Measurements from ENCODE around the gene FAM83G. TPM values are rescaled to one million over a fixed set of nuclear protein-coding genes. Genes with fewer than 3 reads are reported as not detected.

FAM83G gene
- total RNA-seq, 1 experiment from 2014 or later = 38.7 TPM

GRCh38 chr17:18986541-18987229 is 17.9 kb downstream of the FAM83G start:
- Mint-ChIP-seq H3K27ac (no peak overlapping the region; a peak in 2 of 7 replicates), H3K9me3 (no peaks in the 10 kb centered on the region), H3K27me3 (ENCODE audit: low read depth) (no peaks in the 10 kb centered on the region), H3K36me3 (ENCODE audit: insufficient read depth in 1 of 3, low read depth in 3 of 3) (peaks cover 7 to 36% (median 30%) of the 10 kb centered on the region in 3 experiments; a peak in 6 of 7 replicates), H3K4me3 (no peak overlapping the region), H3K4me1 (peaks cover 3 to 5% of the 10 kb centered on the region in 2 experiments; a peak in 3 of 4 replicates)
- Histone ChIP-seq H4K91ac (ENCODE audit: insufficient read length, low read depth, low read length) (no peak overlapping the region), H3K79me2 (ENCODE audit: insufficient read depth, low read length) (no peaks in the 10 kb centered on the region), H3K56ac (ENCODE audit: insufficient read length, low read depth, low read length) (no peak overlapping the region), H3K23ac (ENCODE audit: insufficient read length, low read depth, low read length) (no peak overlapping the region), H2BK5ac (ENCODE audit: insufficient read length, low read length) (no peak overlapping the region), H2AK5ac (ENCODE audit: insufficient read length, low read length) (no peak overlapping the region), H3K18ac (ENCODE audit: insufficient read length, low read depth, low read length) (no peak overlapping the region), H4K5ac (ENCODE audit: insufficient read length, low read depth, low read length) (no peak overlapping the region), H3K4me1 (ENCODE audit: insufficient read depth, low read length) (no peaks in the 10 kb centered on the region), H3K9me3 (ENCODE audit: control insufficient read depth, low read depth, low read length) (no peaks in the 10 kb centered on the region), H2BK120ac (ENCODE audit: low read depth, low read length, poor library complexity, severe bottlenecking) (no peak overlapping the region), H3K4me2 (ENCODE audit: insufficient read depth, insufficient read length, low read length) (no peak overlapping the region), H2BK15ac (ENCODE audit: low read depth, low read length) (no peak overlapping the region), H2BK12ac (ENCODE audit: insufficient read length, low read depth, low read length) (no peak overlapping the region), H4K20me1 (ENCODE audit: control insufficient read depth, insufficient read depth, insufficient read length) (no peaks in the 10 kb centered on the region), H3K27me3 (ENCODE audit: insufficient read depth, low read length) (no peaks in the 10 kb centered on the region), H3T11ph (ENCODE audit: low read length) (no peak overlapping the region), H3K23me2 (ENCODE audit: insufficient read length, low read depth, low read length, poor library complexity, severe bottlenecking) (no peaks in the 10 kb centered on the region), H2AFZ (ENCODE audit: low read length) (no peak overlapping the region), H3K79me1 (ENCODE audit: insufficient read depth, low read depth, low read length, poor library complexity, severe bottlenecking) (no peaks in the 10 kb centered on the region), H2BK20ac (ENCODE audit: low read depth, low read length, poor library complexity, severe bottlenecking) (no peak overlapping the region), H3K14ac (ENCODE audit: insufficient read depth, low read length) (no peak overlapping the region), H3K27ac (ENCODE audit: insufficient read length, low read depth, low read length) (no peak overlapping the region), H3K4ac (ENCODE audit: low read depth, low read length) (no peak overlapping the region), H3K9ac (ENCODE audit: extremely low read depth, insufficient read length, low read length) (no peak overlapping the region), H4K8ac (replicated peaks; ENCODE audit: insufficient read length, low read depth, low read length) (no peak overlapping the region)
- no CpG with 5 or more reads among the region's 21 CpGs for WGBS (ENCODE audit: extremely low coverage, insufficient read length, low lambda C conversion rate)
- TF ChIP-seq, protein P1, sequence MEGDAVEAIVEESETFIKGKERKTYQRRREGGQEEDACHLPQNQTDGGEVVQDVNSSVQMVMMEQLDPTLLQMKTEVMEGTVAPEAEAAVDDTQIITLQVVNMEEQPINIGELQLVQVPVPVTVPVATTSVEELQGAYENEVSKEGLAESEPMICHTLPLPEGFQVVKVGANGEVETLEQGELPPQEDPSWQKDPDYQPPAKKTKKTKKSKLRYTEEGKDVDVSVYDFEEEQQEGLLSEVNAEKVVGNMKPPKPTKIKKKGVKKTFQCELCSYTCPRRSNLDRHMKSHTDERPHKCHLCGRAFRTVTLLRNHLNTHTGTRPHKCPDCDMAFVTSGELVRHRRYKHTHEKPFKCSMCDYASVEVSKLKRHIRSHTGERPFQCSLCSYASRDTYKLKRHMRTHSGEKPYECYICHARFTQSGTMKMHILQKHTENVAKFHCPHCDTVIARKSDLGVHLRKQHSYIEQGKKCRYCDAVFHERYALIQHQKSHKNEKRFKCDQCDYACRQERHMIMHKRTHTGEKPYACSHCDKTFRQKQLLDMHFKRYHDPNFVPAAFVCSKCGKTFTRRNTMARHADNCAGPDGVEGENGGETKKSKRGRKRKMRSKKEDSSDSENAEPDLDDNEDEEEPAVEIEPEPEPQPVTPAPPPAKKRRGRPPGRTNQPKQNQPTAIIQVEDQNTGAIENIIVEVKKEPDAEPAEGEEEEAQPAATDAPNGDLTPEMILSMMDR (conservative IDR thresholded peaks at IDR 0.05) = no peak
- DNase-seq = no peak
